ENCODE measurements around the gene BCAR1.

DNA sequence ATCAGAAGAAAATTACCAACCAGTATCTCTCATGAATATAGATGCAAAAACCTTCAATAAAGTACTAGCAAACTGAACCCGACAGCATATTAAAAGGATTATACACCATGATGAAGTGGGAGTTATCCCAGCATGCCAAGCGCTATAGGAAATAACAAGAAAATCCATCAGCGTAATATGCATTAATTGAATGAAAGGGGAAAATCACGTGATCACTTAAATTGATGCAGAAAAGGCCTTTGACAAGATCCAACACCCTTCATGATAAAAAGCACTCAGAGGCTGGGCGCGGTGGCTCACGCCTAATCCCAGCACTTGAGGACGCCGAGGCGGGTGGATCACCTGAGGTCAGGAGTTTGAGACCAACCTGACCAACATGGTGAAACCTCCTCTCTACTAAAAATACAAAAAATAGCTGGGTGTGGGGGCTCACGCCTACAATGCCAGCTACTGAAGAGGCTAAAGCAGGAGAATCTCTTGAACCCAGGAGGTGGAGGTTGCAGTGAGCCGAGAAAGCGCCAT lies 49.3 kb downstream of the BCAR1 start:
- TF ChIP-seq POLR2A (IDR thresholded peaks at IDR 0.05) (no peak), POLR2AphosphoS5 (IDR thresholded peaks at IDR 0.05) (no peak), EP300 (IDR thresholded peaks at IDR 0.05) (no peak)
- TF ChIP-seq, protein P1, sequence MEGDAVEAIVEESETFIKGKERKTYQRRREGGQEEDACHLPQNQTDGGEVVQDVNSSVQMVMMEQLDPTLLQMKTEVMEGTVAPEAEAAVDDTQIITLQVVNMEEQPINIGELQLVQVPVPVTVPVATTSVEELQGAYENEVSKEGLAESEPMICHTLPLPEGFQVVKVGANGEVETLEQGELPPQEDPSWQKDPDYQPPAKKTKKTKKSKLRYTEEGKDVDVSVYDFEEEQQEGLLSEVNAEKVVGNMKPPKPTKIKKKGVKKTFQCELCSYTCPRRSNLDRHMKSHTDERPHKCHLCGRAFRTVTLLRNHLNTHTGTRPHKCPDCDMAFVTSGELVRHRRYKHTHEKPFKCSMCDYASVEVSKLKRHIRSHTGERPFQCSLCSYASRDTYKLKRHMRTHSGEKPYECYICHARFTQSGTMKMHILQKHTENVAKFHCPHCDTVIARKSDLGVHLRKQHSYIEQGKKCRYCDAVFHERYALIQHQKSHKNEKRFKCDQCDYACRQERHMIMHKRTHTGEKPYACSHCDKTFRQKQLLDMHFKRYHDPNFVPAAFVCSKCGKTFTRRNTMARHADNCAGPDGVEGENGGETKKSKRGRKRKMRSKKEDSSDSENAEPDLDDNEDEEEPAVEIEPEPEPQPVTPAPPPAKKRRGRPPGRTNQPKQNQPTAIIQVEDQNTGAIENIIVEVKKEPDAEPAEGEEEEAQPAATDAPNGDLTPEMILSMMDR (IDR thresholded peaks at IDR 0.05) = no peak
